ENCODE data around the gene GPAT2. TPM values are rescaled to one million over a fixed set of nuclear protein-coding genes. Genes with fewer than 3 reads are reported as not detected.
A peak's percentile ranks its signal among the peaks of the same experiment; 100 is the strongest.
"Not testable (repeated sequence)": the region's sequence is repeated elsewhere in the genome, so short reads cannot be mapped to it uniquely, and the experiment has no call there.

Gene GPAT2
- total RNA-seq, 1 experiment from 2014 or later, result not detected

DNA sequence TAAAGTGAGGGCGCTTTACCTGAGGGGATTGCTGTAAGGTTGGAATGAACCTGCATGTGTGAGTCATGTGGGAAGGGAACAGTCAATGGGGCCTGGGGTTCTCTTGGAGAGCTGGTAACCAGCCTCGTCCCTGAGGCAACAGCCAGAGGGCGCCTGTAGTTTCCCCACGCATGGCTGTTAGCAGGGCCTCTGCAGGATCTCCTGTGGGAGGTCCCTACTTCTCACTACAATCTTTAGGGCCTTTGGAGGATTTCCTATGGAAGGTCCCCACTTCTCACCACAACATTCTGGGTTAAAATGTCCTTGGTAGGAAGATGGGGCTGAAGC, 23.6 kb downstream of the GPAT2 start:
- intact Hi-C loops (cut with micrococcal nuclease; ENCODE audit: unreplicated experiment); H3K27ac ChIP-seq (ENCODE audit: low read depth, low read length, poor library complexity, severe bottlenecking); H3K4me1 ChIP-seq (ENCODE audit: insufficient read depth, low read length, poor library complexity, severe bottlenecking); POLR2A ChIA-PET (ENCODE audit: low non-redundant PET); H3K36me3 ChIP-seq (ENCODE audit: insufficient read depth, low read length, poor library complexity, severe bottlenecking); H3K27me3 ChIP-seq (replicated peaks; ENCODE audit: insufficient read depth, low read depth, low read length, poor library complexity); BruUV-seq (replicated peaks); CTCF ChIA-PET; H3K9me3 ChIP-seq (ENCODE audit: low read depth, low read length, poor library complexity, severe bottlenecking): not testable (repeated sequence)
- DNase-seq (ENCODE audit: low spot score), result peak; percentile 43
- TF ChIP-seq, protein P1, sequence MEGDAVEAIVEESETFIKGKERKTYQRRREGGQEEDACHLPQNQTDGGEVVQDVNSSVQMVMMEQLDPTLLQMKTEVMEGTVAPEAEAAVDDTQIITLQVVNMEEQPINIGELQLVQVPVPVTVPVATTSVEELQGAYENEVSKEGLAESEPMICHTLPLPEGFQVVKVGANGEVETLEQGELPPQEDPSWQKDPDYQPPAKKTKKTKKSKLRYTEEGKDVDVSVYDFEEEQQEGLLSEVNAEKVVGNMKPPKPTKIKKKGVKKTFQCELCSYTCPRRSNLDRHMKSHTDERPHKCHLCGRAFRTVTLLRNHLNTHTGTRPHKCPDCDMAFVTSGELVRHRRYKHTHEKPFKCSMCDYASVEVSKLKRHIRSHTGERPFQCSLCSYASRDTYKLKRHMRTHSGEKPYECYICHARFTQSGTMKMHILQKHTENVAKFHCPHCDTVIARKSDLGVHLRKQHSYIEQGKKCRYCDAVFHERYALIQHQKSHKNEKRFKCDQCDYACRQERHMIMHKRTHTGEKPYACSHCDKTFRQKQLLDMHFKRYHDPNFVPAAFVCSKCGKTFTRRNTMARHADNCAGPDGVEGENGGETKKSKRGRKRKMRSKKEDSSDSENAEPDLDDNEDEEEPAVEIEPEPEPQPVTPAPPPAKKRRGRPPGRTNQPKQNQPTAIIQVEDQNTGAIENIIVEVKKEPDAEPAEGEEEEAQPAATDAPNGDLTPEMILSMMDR (conservative IDR thresholded peaks at IDR 0.05; ENCODE audit: low read depth, low read length), result peak; percentile 38
- peak overlapping the region; percentile 30 for H3K4me3 ChIP-seq (ENCODE audit: low read depth, low read length, poor library complexity, severe bottlenecking)

DNA sequence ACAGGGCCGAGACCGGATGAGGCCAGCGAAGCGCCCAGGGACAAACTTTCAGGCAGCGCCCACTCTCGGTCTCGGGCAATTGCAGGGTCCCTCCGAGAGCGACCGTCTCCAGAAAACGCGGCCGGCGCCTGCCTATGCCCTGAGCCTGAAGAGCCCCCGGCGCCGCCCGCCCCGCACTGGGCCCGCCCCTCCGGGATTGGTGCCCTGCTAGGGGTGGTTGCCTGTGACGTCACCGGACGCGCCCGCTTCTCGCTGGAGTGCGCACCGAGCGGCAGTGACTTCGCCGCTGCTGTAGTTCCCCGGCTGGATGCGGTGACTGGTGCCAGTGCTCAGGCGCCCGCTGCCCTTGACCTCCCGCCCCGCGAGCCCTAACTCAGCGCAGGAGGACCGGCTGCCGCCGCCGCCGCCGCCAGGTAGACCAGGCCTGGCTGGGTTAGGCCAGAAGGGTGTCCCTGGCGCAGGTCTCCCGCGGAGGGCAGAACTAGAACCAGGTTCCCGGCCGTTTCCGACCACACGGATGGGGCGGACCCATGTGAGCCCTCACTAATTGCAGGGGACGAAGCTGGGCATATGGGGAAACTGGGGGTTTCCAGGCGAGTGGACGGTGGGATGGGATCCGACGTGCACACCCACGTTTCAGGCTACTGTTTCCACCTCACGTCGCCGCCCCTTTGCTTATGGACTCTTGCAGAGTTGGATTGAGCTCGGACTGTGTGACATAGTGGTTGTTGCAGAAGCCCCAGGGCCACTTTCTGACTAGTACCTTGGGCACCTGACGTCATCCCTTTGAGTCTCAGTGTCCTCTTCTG, 24.2 kb downstream of the GPAT2 start:
- intact Hi-C loops (cut with micrococcal nuclease; ENCODE audit: unreplicated experiment); BruUV-seq (replicated peaks); CTCF ChIA-PET; H3K4me1 ChIP-seq (ENCODE audit: insufficient read depth, low read length, poor library complexity, severe bottlenecking); H3K36me3 ChIP-seq (ENCODE audit: insufficient read depth, low read length, poor library complexity, severe bottlenecking); POLR2A ChIA-PET (ENCODE audit: low non-redundant PET); H3K9me3 ChIP-seq (ENCODE audit: low read depth, low read length, poor library complexity, severe bottlenecking); H3K27me3 ChIP-seq (replicated peaks; ENCODE audit: insufficient read depth, low read depth, low read length, poor library complexity): not testable (repeated sequence)
- Histone ChIP-seq H3K4me3 (ENCODE audit: low read depth, low read length, poor library complexity, severe bottlenecking) (peak overlapping the region; percentile 48), H3K27ac (ENCODE audit: low read depth, low read length, poor library complexity, severe bottlenecking) (peak overlapping the region; percentile 47)
- DNase-seq (ENCODE audit: low spot score), result peak; percentile 93

DNA sequence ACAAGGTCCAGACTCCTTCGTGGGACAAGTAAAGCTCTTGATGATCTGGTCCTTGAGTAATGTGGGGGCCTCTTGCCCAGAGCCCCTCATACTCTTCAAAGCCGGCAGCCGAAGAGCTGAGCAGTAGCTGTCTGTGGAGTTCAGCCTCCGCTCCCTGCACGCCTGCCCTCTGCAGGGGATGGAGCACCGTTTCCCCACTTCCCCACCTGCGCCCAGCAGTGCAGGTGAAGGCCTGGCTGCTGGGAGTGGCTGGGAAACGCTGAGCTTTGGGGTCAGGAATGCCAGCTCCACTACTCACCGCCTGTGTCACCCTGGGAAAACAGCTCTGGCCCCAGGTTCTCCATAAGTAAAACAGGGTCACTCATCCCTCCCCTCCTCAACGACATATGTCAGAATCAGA, 24.9 kb downstream of the GPAT2 start:
- POLR2A ChIA-PET (ENCODE audit: low non-redundant PET); BruUV-seq (replicated peaks); intact Hi-C loops (cut with micrococcal nuclease; ENCODE audit: unreplicated experiment); H3K4me1 ChIP-seq (ENCODE audit: insufficient read depth, low read length, poor library complexity, severe bottlenecking); DNase-seq (ENCODE audit: low spot score); H3K36me3 ChIP-seq (ENCODE audit: insufficient read depth, low read length, poor library complexity, severe bottlenecking); H3K9me3 ChIP-seq (ENCODE audit: low read depth, low read length, poor library complexity, severe bottlenecking); CTCF ChIA-PET; H3K27me3 ChIP-seq (replicated peaks; ENCODE audit: insufficient read depth, low read depth, low read length, poor library complexity): not testable (repeated sequence)
- peak overlapping the region; percentile 47 for H3K27ac ChIP-seq (ENCODE audit: low read depth, low read length, poor library complexity, severe bottlenecking)
- peak overlapping the region; percentile 48 for H3K4me3 ChIP-seq (ENCODE audit: low read depth, low read length, poor library complexity, severe bottlenecking)

DNA sequence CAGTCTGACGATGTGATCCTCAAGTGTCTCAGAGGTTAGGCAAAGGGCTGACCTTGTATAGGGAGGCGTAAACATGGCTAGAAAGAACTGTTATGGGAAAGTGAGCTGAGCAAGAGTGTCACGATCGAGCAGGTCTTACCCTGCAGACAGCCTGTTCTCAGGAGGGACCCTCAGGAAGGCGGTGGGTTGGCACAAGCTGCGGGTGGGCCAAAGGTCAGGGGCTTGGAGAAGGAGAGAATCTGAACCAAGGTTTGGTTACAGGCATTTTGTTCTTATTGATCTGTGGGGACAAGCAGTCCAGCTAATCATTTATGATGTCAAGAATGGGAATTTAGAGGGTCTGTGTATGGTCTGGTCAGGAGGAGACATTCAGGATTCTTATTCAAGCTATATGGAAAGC, 26.7 kb downstream of the GPAT2 start:
- DNase-seq (ENCODE audit: low spot score); POLR2A ChIA-PET (ENCODE audit: low non-redundant PET); H3K4me3 ChIP-seq (ENCODE audit: low read depth, low read length, poor library complexity, severe bottlenecking); H3K27ac ChIP-seq (ENCODE audit: low read depth, low read length, poor library complexity, severe bottlenecking); intact Hi-C loops (cut with micrococcal nuclease; ENCODE audit: unreplicated experiment); H3K36me3 ChIP-seq (ENCODE audit: insufficient read depth, low read length, poor library complexity, severe bottlenecking); H3K4me1 ChIP-seq (ENCODE audit: insufficient read depth, low read length, poor library complexity, severe bottlenecking); BruUV-seq (replicated peaks); CTCF ChIA-PET; H3K9me3 ChIP-seq (ENCODE audit: low read depth, low read length, poor library complexity, severe bottlenecking); H3K27me3 ChIP-seq (replicated peaks; ENCODE audit: insufficient read depth, low read depth, low read length, poor library complexity): not testable (repeated sequence)

DNA sequence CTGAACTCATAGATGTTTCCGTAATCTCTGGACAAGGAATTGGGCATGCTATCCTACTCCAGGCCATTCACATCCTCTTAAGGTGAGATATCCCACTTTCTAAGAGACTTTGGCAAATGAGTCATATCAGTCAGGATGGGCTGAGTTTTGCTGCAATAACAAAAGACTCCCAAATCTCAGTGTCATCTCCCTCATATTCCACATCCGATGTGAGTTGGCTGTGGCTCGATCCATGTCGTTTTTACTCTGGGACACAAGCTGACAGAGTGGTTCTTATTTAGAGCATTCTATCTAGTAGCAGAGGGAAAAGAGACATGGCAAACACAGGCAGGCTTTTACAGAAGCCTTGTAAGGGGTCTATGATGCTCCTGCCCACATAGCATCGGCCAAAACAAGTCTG, 28.5 kb downstream of the GPAT2 start:
- H3K27me3 ChIP-seq (replicated peaks; ENCODE audit: insufficient read depth, low read depth, low read length, poor library complexity); H3K9me3 ChIP-seq (ENCODE audit: low read depth, low read length, poor library complexity, severe bottlenecking); H3K4me1 ChIP-seq (ENCODE audit: insufficient read depth, low read length, poor library complexity, severe bottlenecking); BruUV-seq (replicated peaks); CTCF ChIA-PET; intact Hi-C loops (cut with micrococcal nuclease; ENCODE audit: unreplicated experiment); H3K36me3 ChIP-seq (ENCODE audit: insufficient read depth, low read length, poor library complexity, severe bottlenecking); DNase-seq (ENCODE audit: low spot score); H3K27ac ChIP-seq (ENCODE audit: low read depth, low read length, poor library complexity, severe bottlenecking); POLR2A ChIA-PET (ENCODE audit: low non-redundant PET); H3K4me3 ChIP-seq (ENCODE audit: low read depth, low read length, poor library complexity, severe bottlenecking): not testable (repeated sequence)
